Stimulated activated CD8-positive, alpha-beta memory T cell treated with anti-CD3 and anti-CD28 coated beads, Interleukin-15, amount 100 ng/mL, for 4 hours (primary cell): ENCODE measurements around the gene CHCHD1.
"Not testable (repeated sequence)": the region's sequence is repeated elsewhere in the genome, so short reads cannot be mapped to it uniquely, and the experiment has no call there.

Experiments
- DNase-seq, 2 donors: peaks; one replicate each; pipeline ENCODE4 v3.0.0-alpha.2; 2020; ENCODE audit warnings: low read depth in 2 of 2

Gene CHCHD1

DNA sequence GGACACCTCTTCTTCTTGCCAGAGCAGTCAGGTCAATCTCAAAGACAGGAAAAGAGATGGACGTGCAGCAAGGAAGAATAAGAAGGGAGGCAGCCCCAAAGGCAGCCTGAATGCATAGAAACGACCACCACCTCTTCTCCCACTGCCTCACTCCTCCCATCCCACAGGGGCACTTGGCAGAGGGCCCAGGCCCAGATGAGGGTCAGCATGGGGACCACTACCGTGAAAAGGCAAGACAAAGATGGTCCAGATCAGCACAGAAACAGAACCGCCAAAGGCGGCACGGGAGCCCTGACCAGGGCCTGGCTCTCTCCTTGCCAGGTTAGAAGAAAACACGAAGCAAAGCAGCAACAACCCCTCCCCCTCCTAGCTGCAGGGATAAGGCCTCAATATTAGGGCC lies 31.5 kb downstream of the CHCHD1 start:
- no peak for DNase-seq

DNA sequence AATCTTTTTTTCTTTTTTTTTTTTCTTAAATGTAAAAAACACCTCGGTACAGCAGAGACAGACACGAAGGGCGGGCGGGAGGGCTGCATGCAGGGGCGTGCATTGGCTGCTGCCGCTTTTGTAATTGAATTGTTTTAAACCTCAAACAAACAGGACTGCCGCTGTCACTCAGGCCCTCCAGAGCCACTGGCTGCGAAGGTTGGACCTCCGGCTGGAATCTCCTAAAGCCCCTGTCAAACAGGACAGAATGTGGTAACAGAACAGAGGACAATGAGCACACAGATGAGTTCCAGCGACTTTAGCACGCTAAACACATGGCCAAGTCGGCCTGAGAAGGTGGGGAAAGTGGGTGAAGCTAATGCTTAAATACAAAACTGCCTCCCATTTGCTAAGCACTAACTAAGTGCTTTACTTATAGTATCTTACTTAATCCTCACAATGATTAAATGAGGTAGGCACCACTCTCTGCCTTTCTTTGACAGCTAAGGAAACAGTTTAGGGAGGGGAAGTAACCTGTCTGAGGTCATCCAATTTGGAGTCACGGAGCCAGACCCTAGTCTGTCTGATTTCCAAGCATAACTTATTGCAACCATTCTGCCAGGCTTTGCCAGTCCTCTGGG lies 32.5 kb downstream of the CHCHD1 start:
- DNase-seq: no peak

DNA sequence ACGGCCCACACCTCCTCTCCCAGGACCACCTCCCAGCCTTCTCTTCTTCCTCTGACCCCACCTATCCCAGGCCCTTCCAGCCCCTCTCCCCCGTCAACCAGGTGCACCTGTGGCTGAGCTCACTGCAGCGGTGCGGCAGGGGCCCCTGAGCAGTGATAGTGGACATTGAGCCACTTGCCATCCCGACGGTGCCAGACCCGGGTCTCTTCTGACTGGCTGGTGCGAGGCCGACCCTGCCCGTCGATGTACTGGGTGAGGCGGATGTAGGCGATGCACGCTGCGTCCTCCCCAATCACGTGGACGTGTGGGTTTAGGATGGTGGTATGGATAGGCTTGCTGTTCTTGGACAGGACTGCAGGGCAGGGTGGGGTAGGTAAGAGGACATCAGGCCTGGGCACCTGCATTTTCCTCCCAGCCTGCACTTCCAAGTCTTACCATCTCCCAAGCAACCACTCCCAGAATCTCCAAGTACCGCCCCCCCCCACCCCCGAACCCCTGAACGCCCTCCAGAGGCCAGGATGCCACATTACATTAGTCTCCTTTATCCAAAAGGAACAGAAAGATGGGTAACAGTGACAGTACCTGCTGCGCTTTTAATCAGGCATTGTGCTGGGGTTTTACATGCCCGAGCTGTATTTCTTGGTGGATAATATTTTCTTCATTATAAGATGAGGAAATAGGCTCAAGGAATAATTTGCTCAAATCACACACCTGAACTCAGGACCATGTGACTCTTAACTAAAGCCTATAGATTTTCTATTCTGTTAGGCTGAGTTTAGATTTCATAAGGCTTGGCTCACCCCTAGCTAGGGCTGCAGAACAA lies 33.3 kb downstream of the CHCHD1 start:
- DNase-seq: no peak

- DNase-seq: no peak
Measured at GRCh38 chr10:73815719-73816030, 33.8 kb downstream of the CHCHD1 start.

GRCh38 chr10:73816917-73817729 lies 35.3 kb downstream of the CHCHD1 start:
- DNase-seq: no peak

- no peak for DNase-seq
Measured at GRCh38 chr10:73817826-73818225, 36.0 kb downstream of the CHCHD1 start.

DNA sequence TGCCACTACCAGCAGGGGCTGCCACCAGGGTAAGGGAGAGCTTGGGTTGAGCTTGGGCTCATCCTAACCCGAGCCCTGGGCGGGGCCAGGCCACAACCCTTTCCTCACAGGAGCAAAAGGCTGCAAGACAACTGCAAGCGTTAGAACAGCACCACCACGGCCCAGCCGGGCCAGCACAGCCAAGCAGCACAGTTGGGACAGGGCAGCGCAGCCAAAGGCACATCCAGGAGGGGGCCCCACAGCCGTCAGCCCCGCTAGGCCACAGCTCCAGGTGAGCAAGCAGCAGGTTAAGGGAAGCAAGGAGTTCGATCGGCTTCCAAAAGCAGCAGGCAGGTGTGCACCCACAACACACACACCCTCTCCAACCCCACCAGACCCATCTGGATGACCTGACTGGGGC lies 36.6 kb downstream of the CHCHD1 start:
- DNase-seq: no peak

DNA sequence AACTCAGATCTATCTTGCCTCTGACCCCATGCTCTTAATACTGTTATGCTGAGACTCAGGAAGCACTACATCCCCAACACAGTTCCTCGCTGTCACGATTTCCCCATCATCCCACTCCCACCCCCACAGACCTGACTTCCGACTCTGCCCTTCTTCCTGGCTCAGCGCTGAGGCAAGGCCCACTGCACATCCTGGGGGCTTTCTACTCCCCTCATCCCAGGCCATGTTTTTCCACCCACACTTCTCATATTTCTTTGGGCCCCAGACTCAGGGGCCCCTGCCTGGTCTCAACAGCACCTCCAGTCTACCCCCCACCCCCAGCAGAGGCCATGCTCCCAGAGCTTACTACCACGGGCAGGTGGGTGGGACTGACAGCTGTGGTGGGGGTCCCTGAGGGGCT lies 37.2 kb downstream of the CHCHD1 start:
- DNase-seq: no peak

DNA sequence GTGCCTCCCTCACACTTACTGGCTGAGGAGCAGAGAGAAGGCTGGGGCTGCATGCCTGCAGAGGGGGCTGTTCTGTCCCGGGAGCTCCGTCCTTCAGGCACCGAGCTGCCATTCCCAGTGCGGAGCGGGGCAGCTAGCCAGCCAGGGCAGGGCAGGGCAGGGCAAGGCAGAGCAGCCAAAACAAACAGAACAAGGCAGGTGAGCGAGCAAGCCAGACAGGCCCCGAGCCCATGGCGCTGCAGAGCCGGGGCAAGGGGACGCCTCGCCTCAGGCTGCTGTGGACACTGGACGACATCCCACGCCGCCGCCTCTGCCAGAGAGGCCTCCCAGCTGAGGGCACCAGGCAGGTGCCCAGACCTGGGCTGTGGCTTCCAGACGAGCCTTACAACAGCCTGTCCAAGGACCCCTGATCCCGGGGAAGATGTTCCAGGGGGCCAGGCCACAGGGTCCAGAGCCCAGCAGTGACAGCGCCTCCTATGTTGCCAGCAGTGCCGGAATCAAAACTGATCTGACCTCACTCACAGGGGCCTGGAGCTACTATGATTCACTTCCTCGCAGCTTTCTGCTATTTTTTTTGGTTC lies 37.8 kb downstream of the CHCHD1 start:
- DNase-seq: no peak

DNA sequence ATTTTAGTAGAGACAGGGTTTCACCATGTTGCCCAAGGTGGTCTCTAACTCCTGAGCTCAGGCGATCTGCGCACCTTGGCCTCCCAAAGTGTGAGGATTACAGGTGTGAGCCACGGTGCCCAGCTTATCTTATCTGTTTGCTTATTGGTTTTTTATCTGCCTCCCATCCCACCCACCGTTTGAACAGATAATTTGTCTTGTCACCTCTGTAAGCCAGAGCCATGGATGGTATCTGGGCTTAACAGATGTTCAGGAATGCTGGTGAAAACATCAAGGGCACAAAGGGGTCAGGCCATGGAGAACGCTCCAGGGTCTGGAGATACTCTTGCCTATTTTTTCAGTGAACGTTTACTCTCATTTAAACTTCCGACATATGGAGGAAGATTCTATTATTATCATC lies 41.5 kb downstream of the CHCHD1 start:
- DNase-seq: no peak

- no peak for DNase-seq
Measured at GRCh38 chr10:73824146-73824725, 42.4 kb downstream of the CHCHD1 start.

DNA sequence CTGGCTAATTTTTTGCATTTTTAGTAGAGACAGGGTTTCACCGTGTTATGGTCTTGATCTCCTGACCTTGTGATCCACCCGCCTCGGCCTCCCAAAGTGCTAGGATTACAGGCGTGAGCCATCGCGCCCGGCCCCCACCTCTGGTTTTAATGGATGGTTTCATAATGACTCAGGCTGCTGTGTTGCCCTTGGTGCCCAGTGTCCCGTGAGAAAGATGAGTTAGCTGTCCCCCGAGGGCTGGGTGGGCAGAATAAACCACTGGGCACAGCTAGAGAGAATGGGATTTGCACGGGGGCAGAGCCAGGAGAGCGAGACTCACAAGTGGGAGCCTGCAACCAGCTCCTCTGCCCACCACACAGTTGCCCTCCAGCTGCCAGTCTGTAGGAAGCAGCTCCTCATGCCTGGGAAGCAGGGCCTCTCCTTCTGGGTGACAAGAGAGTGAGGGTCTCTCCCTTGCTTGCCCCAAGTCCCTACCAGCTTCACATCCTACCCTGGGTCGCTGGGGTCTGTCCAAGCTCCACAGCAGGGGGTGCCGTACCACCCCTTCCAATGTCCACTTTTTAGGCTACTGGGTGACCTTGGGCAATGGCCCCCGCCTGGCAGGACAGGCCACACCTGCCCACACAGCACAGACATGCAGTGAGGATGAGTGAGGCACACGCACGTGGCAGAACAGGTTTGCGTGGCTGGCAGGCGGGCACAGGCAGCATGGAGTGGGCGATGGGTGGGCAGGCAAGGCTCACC lies 45.7 kb downstream of the CHCHD1 start:
- DNase-seq: no peak

DNA sequence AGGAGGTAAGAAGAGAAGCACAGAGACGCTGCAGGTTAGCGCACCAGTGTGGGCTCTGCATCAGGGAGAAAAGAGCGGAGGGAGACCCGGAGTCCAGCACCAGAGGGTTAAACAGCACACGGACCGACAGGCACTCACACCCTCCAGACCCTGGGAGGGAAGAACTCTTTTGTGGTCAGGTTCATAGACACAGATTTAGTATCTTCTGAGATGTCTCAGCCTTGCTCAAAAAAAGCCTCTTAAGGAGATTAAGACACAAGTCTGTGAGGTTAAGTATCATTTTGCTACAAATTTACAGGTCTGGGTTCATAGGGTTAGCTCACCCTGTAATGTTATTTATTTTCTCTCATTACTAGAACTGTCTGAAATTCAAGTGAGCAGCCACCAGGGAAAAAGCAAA lies 46.3 kb downstream of the CHCHD1 start:
- DNase-seq: no peak

GRCh38 chr10:73829090-73829489 lies 47.2 kb downstream of the CHCHD1 start:
- DNase-seq: not testable (repeated sequence)
